NCI-H1092 (cell line): ENCODE data around the gene NXF1.
"Not testable (repeated sequence)": the region's sequence is repeated elsewhere in the genome, so short reads cannot be mapped to it uniquely, and the experiment has no call there.

Experiments used
- DNase-seq: peaks from one replicate; lab custom pipeline; 2025; lab: John Stamatoyannopoulos, UW

Gene NXF1

GRCh38 chr11:62805076-62805892, at the start of gene NXF1:
Gene NXF1 (minus strand): TSS chr11:62805440. CDS start chr11:62805356, 84 bp downstream.
- DNase-seq: peak; percentile 96

GRCh38 chr11:62854013-62854824, 49.0 kb upstream of the NXF1 start:
- DNase-seq: no peak

GRCh38 chr11:62853279-62853965, 48.2 kb upstream of the NXF1 start:
- no peak for DNase-seq

- no peak for DNase-seq
Observed at GRCh38 chr11:62852523-62853188, 47.4 kb upstream of the NXF1 start.

- no peak for DNase-seq
Observed at GRCh38 chr11:62851807-62852522, 46.7 kb upstream of the NXF1 start.

- no peak for DNase-seq
Observed at GRCh38 chr11:62850911-62851806, 45.9 kb upstream of the NXF1 start.

GRCh38 chr11:62847767-62848314, 42.6 kb upstream of the NXF1 start:
- no peak for DNase-seq

- DNase-seq: no peak
Observed at GRCh38 chr11:62846177-62846576, 40.9 kb upstream of the NXF1 start.

GRCh38 chr11:62844154-62844553, 38.9 kb upstream of the NXF1 start:
- DNase-seq: no peak

- DNase-seq: no peak
Observed at GRCh38 chr11:62843466-62843865, 38.2 kb upstream of the NXF1 start.

- not testable (repeated sequence) for DNase-seq
Observed at GRCh38 chr11:62842891-62843290, 37.7 kb upstream of the NXF1 start.

GRCh38 chr11:62842171-62842741, 37.0 kb upstream of the NXF1 start:
- no peak for DNase-seq

GRCh38 chr11:62841361-62842170, 36.3 kb upstream of the NXF1 start:
- DNase-seq: peak; percentile 98

GRCh38 chr11:62840721-62841360, 35.6 kb upstream of the NXF1 start:
- peak; percentile 70 for DNase-seq

- peak; percentile 92 for DNase-seq
Observed at GRCh38 chr11:62839050-62839945, 34.1 kb upstream of the NXF1 start, which contains the start of gene WDR74. Gene WDR74 (minus strand): TSS chr11:62839590. CDS start chr11:62839570, 20 bp downstream.

GRCh38 chr11:62835336-62835735, 30.1 kb upstream of the NXF1 start:
- no peak for DNase-seq
